ENCODE results near the gene SND1. TPM values are rescaled to one million over a fixed set of nuclear protein-coding genes. Genes with fewer than 3 reads are reported as not detected.
A peak's percentile ranks its signal among the peaks of the same experiment; 100 is the strongest.
"Not testable (repeated sequence)": the region's sequence is repeated elsewhere in the genome, so short reads cannot be mapped to it uniquely, and the experiment has no call there.

SND1 gene
- polyA plus RNA-seq, 3 donors = 46.5 to 97.3 (median 79.8) TPM

- no peaks in the 10 kb centered on the region for H3K9me3 ChIP-seq (replicated peaks in 1 of 2; ENCODE audit: control insufficient read depth in 1 of 2, insufficient read depth in 1 of 2, low read length in 2 of 2)
- no peaks in the 10 kb centered on the region for H3K27me3 ChIP-seq (ENCODE audit: control insufficient read depth in 2 of 2, insufficient read depth in 2 of 2, low read length in 2 of 2)
- peak overlapping the region in 1 of 7 donors; percentile 8 for H3K27ac Mint-ChIP-seq
- no peaks in the 10 kb centered on the region for H3K4me1 ChIP-seq (ENCODE audit: control insufficient read depth in 1 of 2, insufficient read depth in 2 of 2, low read length in 2 of 2)
- no peak overlapping the region for H3K4me2 ChIP-seq (replicated peaks; ENCODE audit: extremely low read depth, low read length, poor library complexity, severe bottlenecking)
- H3K36me3 Mint-ChIP-seq = peaks cover 25 to 30% of the 10 kb centered on the region in 2 donors
- H2AFZ ChIP-seq (ENCODE audit: insufficient read depth, low read depth, low read length, poor library complexity, severe bottlenecking) = no peak overlapping the region
- H3K27me3 Mint-ChIP-seq (ENCODE audit: low read depth in 3 of 3) = no peaks in the 10 kb centered on the region
- H4K20me1 ChIP-seq (ENCODE audit: insufficient read depth, low read length) = no peaks in the 10 kb centered on the region
- peaks cover 7 to 51% of the 10 kb centered on the region in 2 donors for H3K36me3 ChIP-seq (replicated peaks in 1 of 2; ENCODE audit: control insufficient read depth in 1 of 2, insufficient read depth in 2 of 2, low read length in 2 of 2)
- intact Hi-C loops (cut with micrococcal nuclease) = no loop called here
- H3K4me3 ChIP-seq (replicated peaks in 1 of 3; ENCODE audit: low read depth in 2 of 3, low read length in 3 of 3) = no peak overlapping the region
- peaks cover 8% of the 10 kb centered on the region for H3K79me2 ChIP-seq (ENCODE audit: insufficient read depth, low read length)
- DNase-seq = no peak
- no peaks in the 10 kb centered on the region for H3K9me3 Mint-ChIP-seq
- H3K4me3 Mint-ChIP-seq = no peak overlapping the region
- peaks cover 3% of the 10 kb centered on the region for H3K4me1 Mint-ChIP-seq
- 100% methylated on average over 1 of the region's 9 CpGs for WGBS (ENCODE audit: insufficient coverage)
- H3K9ac ChIP-seq (ENCODE audit: insufficient read depth, low read length, poor library complexity, severe bottlenecking) = no peak overlapping the region
- H3K27ac ChIP-seq (ENCODE audit: low read depth in 1 of 2, low read length in 2 of 2) = no peak overlapping the region
- TF ChIP-seq CTCF (IDR thresholded peaks at IDR 0.05) = no peak
These were observed 309.9 kb downstream of the SND1 start for GRCh38 chr7:127961786-127962453.

DNA sequence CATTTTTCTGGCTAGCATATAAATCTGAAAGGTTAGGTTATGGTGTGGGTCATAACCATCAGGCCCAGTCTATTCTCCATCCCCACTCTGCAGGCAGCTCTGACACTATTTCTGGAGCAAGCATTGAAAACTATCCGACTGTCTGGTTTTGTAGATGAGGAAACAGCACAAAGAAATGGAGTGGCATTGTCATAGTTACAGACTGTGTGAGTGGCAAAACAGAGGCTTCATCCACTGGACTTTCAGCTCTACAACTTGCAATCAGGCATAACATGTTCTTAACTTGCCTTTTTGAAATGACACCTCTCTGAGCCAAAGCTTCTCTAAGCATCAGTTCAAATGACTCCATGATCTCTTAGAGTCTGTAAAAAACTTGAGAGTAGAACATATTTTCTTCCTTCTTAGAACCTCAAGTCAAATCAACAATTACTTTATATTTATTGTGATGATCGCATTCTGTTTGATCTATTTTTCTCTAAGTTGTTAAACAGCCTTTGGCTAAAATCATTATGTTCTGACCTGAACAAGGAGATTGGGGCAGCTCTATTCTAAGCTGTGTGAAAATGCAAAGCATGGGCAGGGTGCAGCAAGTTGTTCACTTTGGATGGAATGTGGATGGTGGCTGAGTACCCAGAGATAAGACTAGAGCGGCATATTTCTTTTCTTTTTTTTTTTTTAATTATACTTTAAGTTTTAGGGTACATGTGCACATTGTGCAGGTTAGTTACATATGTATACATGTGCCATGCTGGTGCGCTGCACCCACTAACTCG is 310.8 kb downstream of the SND1 start:
- peaks cover 4 to 54% of the 10 kb centered on the region in 2 donors for H3K36me3 ChIP-seq (replicated peaks in 1 of 2; ENCODE audit: control insufficient read depth in 1 of 2, insufficient read depth in 2 of 2, low read length in 2 of 2)
- Mint-ChIP-seq H3K36me3 (peaks cover 25 to 35% of the 10 kb centered on the region in 2 donors), H3K27me3 (ENCODE audit: low read depth in 3 of 3) (no peaks in the 10 kb centered on the region), H3K4me1 (peaks cover 3% of the 10 kb centered on the region), H3K27ac (no peak overlapping the region), H3K9me3 (no peaks in the 10 kb centered on the region), H3K4me3 (no peak overlapping the region)
- H3K4me3 ChIP-seq (replicated peaks in 1 of 3; ENCODE audit: low read depth in 2 of 3, low read length in 3 of 3) = no peak overlapping the region
- no peak for TF ChIP-seq CTCF (IDR thresholded peaks at IDR 0.05)
- WGBS (ENCODE audit: insufficient coverage) = no CpG with 5 or more reads among the region's 5 CpGs
- H3K9ac ChIP-seq (ENCODE audit: insufficient read depth, low read length, poor library complexity, severe bottlenecking) = no peak overlapping the region
- H3K27me3 ChIP-seq (ENCODE audit: control insufficient read depth in 2 of 2, insufficient read depth in 2 of 2, low read length in 2 of 2) = no peaks in the 10 kb centered on the region
- H3K9me3 ChIP-seq (replicated peaks in 1 of 2; ENCODE audit: control insufficient read depth in 1 of 2, insufficient read depth in 1 of 2, low read length in 2 of 2) = no peaks in the 10 kb centered on the region
- H3K4me2 ChIP-seq (replicated peaks; ENCODE audit: extremely low read depth, low read length, poor library complexity, severe bottlenecking) = no peak overlapping the region
- H3K4me1 ChIP-seq (ENCODE audit: control insufficient read depth in 1 of 2, insufficient read depth in 2 of 2, low read length in 2 of 2) = no peaks in the 10 kb centered on the region
- no peak overlapping the region for H3K27ac ChIP-seq (ENCODE audit: low read depth in 1 of 2, low read length in 2 of 2)
- no peak for DNase-seq
- H4K20me1 ChIP-seq (ENCODE audit: insufficient read depth, low read length) = no peaks in the 10 kb centered on the region
- no peak overlapping the region for H2AFZ ChIP-seq (ENCODE audit: insufficient read depth, low read depth, low read length, poor library complexity, severe bottlenecking)
- intact Hi-C loops (cut with micrococcal nuclease) = no loop called here
- H3K79me2 ChIP-seq (ENCODE audit: insufficient read depth, low read length) = peaks cover 8% of the 10 kb centered on the region

DNA sequence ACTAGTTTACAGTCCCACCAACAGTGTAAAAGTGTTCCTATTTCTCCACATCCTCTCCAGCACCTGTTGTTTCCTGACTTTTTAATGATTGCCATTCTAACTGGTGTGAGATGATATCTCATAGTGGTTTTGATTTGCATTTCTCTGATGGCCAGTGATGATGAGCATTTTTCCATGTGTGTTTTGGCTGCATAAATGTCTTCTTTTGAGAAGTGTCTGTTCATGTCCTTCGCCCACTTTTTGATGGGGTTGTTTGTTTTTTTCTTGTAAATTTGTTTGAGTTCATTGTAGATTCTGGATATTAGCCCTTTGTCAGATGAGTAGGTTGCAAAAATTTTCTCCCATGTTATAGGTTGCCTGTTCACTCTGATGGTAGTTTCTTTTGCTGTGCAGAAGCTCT is 311.9 kb downstream of the SND1 start:
- H3K36me3 ChIP-seq (replicated peaks in 1 of 2; ENCODE audit: control insufficient read depth in 1 of 2, insufficient read depth in 2 of 2, low read length in 2 of 2) = peaks cover 0 to 54% of the 10 kb centered on the region in 2 donors
- H3K4me1 ChIP-seq (ENCODE audit: control insufficient read depth in 1 of 2, insufficient read depth in 2 of 2, low read length in 2 of 2); H3K9ac ChIP-seq (ENCODE audit: insufficient read depth, low read length, poor library complexity, severe bottlenecking); H3K9me3 Mint-ChIP-seq; H3K27ac Mint-ChIP-seq; H3K27me3 Mint-ChIP-seq (ENCODE audit: low read depth in 3 of 3); intact Hi-C loops (cut with micrococcal nuclease); H4K20me1 ChIP-seq (ENCODE audit: insufficient read depth, low read length); H2AFZ ChIP-seq (ENCODE audit: insufficient read depth, low read depth, low read length, poor library complexity, severe bottlenecking); DNase-seq; H3K4me3 ChIP-seq (replicated peaks in 1 of 3; ENCODE audit: low read depth in 2 of 3, low read length in 3 of 3); H3K4me3 Mint-ChIP-seq; H3K9me3 ChIP-seq (replicated peaks in 1 of 2; ENCODE audit: control insufficient read depth in 1 of 2, insufficient read depth in 1 of 2, low read length in 2 of 2); H3K4me1 Mint-ChIP-seq; H3K27ac ChIP-seq (ENCODE audit: low read depth in 1 of 2, low read length in 2 of 2); H3K79me2 ChIP-seq (ENCODE audit: insufficient read depth, low read length); H3K4me2 ChIP-seq (replicated peaks; ENCODE audit: extremely low read depth, low read length, poor library complexity, severe bottlenecking); H3K27me3 ChIP-seq (ENCODE audit: control insufficient read depth in 2 of 2, insufficient read depth in 2 of 2, low read length in 2 of 2): not testable (repeated sequence)
- no CpG with 5 or more reads among the region's 1 CpG for WGBS (ENCODE audit: insufficient coverage)
- peaks cover 24 to 33% of the 10 kb centered on the region in 2 donors for H3K36me3 Mint-ChIP-seq

All from CD14-positive monocyte (primary cell).